ENCODE data around the gene TCEANC2. TPM values are rescaled to one million over a fixed set of nuclear protein-coding genes. Genes with fewer than 3 reads are reported as not detected.

Gene TCEANC2
- total RNA-seq, 1 donor from 2014 or later, result 8.1 TPM

GRCh38 chr1:54125386-54126070, 72.1 kb downstream of the TCEANC2 start:
- Mint-ChIP-seq H3K27ac (no peak overlapping the region), H3K9me3 (no peaks in the 10 kb centered on the region), H3K36me3 (ENCODE audit: low read depth) (no peaks in the 10 kb centered on the region), H3K4me3 (no peak overlapping the region), H3K4me1 (peaks cover 5% of the 10 kb centered on the region), H3K27me3 (peaks cover 5% of the 10 kb centered on the region)
- ATAC-seq (ENCODE audit: low read depth) (no peak), DNase-seq (no peak)
- POLR2A ChIA-PET, result no interaction called here
- intact Hi-C loops (cut with micrococcal nuclease), result no loop called here
- CTCF ChIA-PET, result interaction anchor here (1.3 kb wide), 1 partner anchor 364 kb away, joined by 3 read pairs; no protein-coding TSS in a partner anchor
- TF ChIP-seq, protein P1, sequence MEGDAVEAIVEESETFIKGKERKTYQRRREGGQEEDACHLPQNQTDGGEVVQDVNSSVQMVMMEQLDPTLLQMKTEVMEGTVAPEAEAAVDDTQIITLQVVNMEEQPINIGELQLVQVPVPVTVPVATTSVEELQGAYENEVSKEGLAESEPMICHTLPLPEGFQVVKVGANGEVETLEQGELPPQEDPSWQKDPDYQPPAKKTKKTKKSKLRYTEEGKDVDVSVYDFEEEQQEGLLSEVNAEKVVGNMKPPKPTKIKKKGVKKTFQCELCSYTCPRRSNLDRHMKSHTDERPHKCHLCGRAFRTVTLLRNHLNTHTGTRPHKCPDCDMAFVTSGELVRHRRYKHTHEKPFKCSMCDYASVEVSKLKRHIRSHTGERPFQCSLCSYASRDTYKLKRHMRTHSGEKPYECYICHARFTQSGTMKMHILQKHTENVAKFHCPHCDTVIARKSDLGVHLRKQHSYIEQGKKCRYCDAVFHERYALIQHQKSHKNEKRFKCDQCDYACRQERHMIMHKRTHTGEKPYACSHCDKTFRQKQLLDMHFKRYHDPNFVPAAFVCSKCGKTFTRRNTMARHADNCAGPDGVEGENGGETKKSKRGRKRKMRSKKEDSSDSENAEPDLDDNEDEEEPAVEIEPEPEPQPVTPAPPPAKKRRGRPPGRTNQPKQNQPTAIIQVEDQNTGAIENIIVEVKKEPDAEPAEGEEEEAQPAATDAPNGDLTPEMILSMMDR (IDR thresholded peaks at IDR 0.05), result no peak

DNA sequence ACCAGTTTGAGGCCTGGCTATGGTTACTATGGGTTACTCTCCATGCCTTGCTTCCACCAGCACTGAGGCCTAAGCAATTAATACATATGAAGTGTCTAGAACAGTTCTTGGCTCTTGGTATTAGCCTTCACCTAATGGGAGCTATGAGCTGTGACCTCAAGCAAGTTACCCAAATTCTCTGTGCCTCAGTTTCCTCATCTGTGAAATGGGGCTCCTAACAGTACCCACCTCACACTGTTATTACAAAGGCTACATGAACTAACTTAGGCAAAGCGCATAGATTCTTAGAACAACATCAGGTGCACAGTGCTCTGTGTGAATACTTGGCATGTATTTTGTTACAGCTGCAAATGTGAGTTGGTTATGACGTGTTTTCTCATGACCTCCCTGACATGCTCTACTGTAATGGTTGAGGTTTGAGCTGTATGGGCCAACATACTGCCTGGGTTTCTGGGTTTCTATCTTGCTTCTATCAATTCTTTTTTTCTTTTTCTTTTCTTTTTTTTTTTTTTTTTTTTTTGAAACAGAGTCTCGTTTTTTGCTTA, 72.9 kb downstream of the TCEANC2 start:
- ChIA-PET POLR2A (no interaction called here), CTCF (no interaction called here)
- Mint-ChIP-seq H3K36me3 (ENCODE audit: low read depth) (no peaks in the 10 kb centered on the region), H3K27ac (no peak overlapping the region), H3K9me3 (no peaks in the 10 kb centered on the region), H3K4me3 (no peak overlapping the region), H3K4me1 (peaks cover 5% of the 10 kb centered on the region), H3K27me3 (peaks cover 5% of the 10 kb centered on the region)
- TF ChIP-seq, protein P1 (IDR thresholded peaks at IDR 0.05), result no peak
- intact Hi-C loops (cut with micrococcal nuclease), result no loop called here
- DNase-seq, result no peak
- no peak for ATAC-seq (ENCODE audit: low read depth)

GRCh38 chr1:54127594-54128300, 74.3 kb downstream of the TCEANC2 start:
- H3K27ac Mint-ChIP-seq, result no peak overlapping the region
- ChIA-PET POLR2A (no interaction called here), CTCF (no interaction called here)
- intact Hi-C loops (cut with micrococcal nuclease), result no loop called here
- H3K4me1 Mint-ChIP-seq, result no peaks in the 10 kb centered on the region
- no peaks in the 10 kb centered on the region for H3K36me3 Mint-ChIP-seq (ENCODE audit: low read depth)
- TF ChIP-seq, protein P1 (IDR thresholded peaks at IDR 0.05), result no peak
- no peaks in the 10 kb centered on the region for H3K9me3 Mint-ChIP-seq
- no peaks in the 10 kb centered on the region for H3K27me3 Mint-ChIP-seq
- H3K4me3 Mint-ChIP-seq, result no peak overlapping the region
- DNase-seq (no peak), ATAC-seq (ENCODE audit: low read depth) (no peak)

- intact Hi-C loops (cut with micrococcal nuclease), result no loop called here
- H3K27ac Mint-ChIP-seq, result no peak overlapping the region
- H3K9me3 Mint-ChIP-seq, result no peaks in the 10 kb centered on the region
- H3K4me1 Mint-ChIP-seq, result no peaks in the 10 kb centered on the region
- no peaks in the 10 kb centered on the region for H3K27me3 Mint-ChIP-seq
- ChIA-PET POLR2A (no interaction called here), CTCF (no interaction called here)
- no peak for DNase-seq
- no peaks in the 10 kb centered on the region for H3K36me3 Mint-ChIP-seq (ENCODE audit: low read depth)
- no peak overlapping the region for H3K4me3 Mint-ChIP-seq
- ATAC-seq (ENCODE audit: low read depth), result no peak
- TF ChIP-seq, protein P1 (IDR thresholded peaks at IDR 0.05), result no peak
These were observed 76.5 kb downstream of the TCEANC2 start for GRCh38 chr1:54129858-54130257.

- POLR2A ChIA-PET, result no interaction called here
- intact Hi-C loops (cut with micrococcal nuclease), result no loop called here
- H3K9me3 Mint-ChIP-seq, result no peaks in the 10 kb centered on the region
These were observed 78.0 kb downstream of the TCEANC2 start for GRCh38 chr1:54131419-54131818.

More at GRCh38 chr1:54131419-54131818, 78.0 kb downstream of the TCEANC2 start:
- DNase-seq, result no peak
- no peak for ATAC-seq (ENCODE audit: low read depth)
- Mint-ChIP-seq H3K4me1 (no peaks in the 10 kb centered on the region), H3K27ac (no peak overlapping the region), H3K36me3 (ENCODE audit: low read depth) (no peaks in the 10 kb centered on the region), H3K4me3 (no peak overlapping the region), H3K27me3 (no peaks in the 10 kb centered on the region)
- TF ChIP-seq, protein P1 (IDR thresholded peaks at IDR 0.05), result no peak
- CTCF ChIA-PET, result no interaction called here

Measured in activated B cell treated with CpG ODN at 0.5 μM for 24 hours (primary cell).